AG20443 (cell line): ENCODE data around the gene SH3BP2.

Source experiments
- DNase-seq: peaks from one replicate; pipeline ENCODE4 v3.0.0; 2012; ENCODE audit warnings: low spot score, mixed read lengths

SH3BP2 gene

GRCh38 chr4:2878346-2878745 is 85.5 kb downstream of the SH3BP2 start:
- no peak for DNase-seq

- no peak for DNase-seq
Measured at GRCh38 chr4:2879026-2879425, 86.1 kb downstream of the SH3BP2 start.

GRCh38 chr4:2881431-2881830 is 88.5 kb downstream of the SH3BP2 start:
- DNase-seq, result no peak

GRCh38 chr4:2882341-2882740 is 89.5 kb downstream of the SH3BP2 start:
- DNase-seq, result no peak

- no peak for DNase-seq
Measured at GRCh38 chr4:2886161-2886560, 93.3 kb downstream of the SH3BP2 start.

GRCh38 chr4:2886622-2887021 is 93.7 kb downstream of the SH3BP2 start:
- DNase-seq, result no peak

- DNase-seq, result no peak
Measured at GRCh38 chr4:2887343-2887742, 94.5 kb downstream of the SH3BP2 start.

- DNase-seq, result no peak
Measured at GRCh38 chr4:2888886-2889285, 96.0 kb downstream of the SH3BP2 start.
